NCI-H2107 treated with DMSO at 0.1 percent for 48 hours (cell line): Measurements from ENCODE around the gene FNBP1.

Source experiments
- DNase-seq: peaks from one replicate; lab custom pipeline; 2025; ENCODE audit not compliant: unreplicated experiment; lab: John Stamatoyannopoulos, UW

Gene FNBP1

GRCh38 chr9:130042885-130043653, at the start of gene FNBP1:
Gene FNBP1, minus strand, starts transcription at chr9:130043189. Its CDS starts 214 bp downstream, at chr9:130042975.
- DNase-seq, result peak; percentile 76

GRCh38 chr9:130090915-130091314, 47.9 kb upstream of the FNBP1 start:
- DNase-seq, result no peak

GRCh38 chr9:130089141-130089540, 46.2 kb upstream of the FNBP1 start:
- DNase-seq, result no peak

GRCh38 chr9:130088051-130088450, 45.1 kb upstream of the FNBP1 start:
- no peak for DNase-seq

GRCh38 chr9:130084337-130084736, 41.3 kb upstream of the FNBP1 start:
- no peak for DNase-seq

- no peak for DNase-seq
Observed at GRCh38 chr9:130078547-130078946, 35.6 kb upstream of the FNBP1 start.

GRCh38 chr9:130073373-130073772, 30.4 kb upstream of the FNBP1 start:
- DNase-seq, result no peak

- no peak for DNase-seq
Observed at GRCh38 chr9:130072515-130073235, 29.7 kb upstream of the FNBP1 start.

GRCh38 chr9:130069048-130069447, 26.1 kb upstream of the FNBP1 start:
- no peak for DNase-seq

GRCh38 chr9:130064621-130065020, 21.6 kb upstream of the FNBP1 start:
- DNase-seq, result no peak

- no peak for DNase-seq
Observed at GRCh38 chr9:130062750-130063149, 19.8 kb upstream of the FNBP1 start.

GRCh38 chr9:130060296-130060695, 17.3 kb upstream of the FNBP1 start:
- DNase-seq, result no peak

GRCh38 chr9:130058887-130059286, 15.9 kb upstream of the FNBP1 start:
- DNase-seq, result no peak

- DNase-seq, result no peak
Observed at GRCh38 chr9:130058154-130058553, 15.2 kb upstream of the FNBP1 start.

GRCh38 chr9:130054820-130055219, 11.8 kb upstream of the FNBP1 start:
- no peak for DNase-seq

- DNase-seq, result no peak
Observed at GRCh38 chr9:130054325-130054786, 11.4 kb upstream of the FNBP1 start.

GRCh38 chr9:130053504-130054324, 10.7 kb upstream of the FNBP1 start, which contains the start of gene GPR107:
Gene GPR107, plus strand, starts transcription at chr9:130053906. Its CDS starts 27 bp downstream, at chr9:130053933.
- DNase-seq, result peak; percentile 12

GRCh38 chr9:130053109-130053503, 10.1 kb upstream of the FNBP1 start:
- no peak for DNase-seq

GRCh38 chr9:130051855-130052254, 8.9 kb upstream of the FNBP1 start:
- DNase-seq, result no peak

- no peak for DNase-seq
Observed at GRCh38 chr9:130050462-130050861, 7.5 kb upstream of the FNBP1 start.
